D721Med (cell line): ENCODE measurements around the gene FAM229B.

Experiments used
- DNase-seq: peaks from one replicate; pipeline ENCODE4 v3.0.0; 2011; ENCODE audit warnings: low spot score; ENCODE audit not compliant: insufficient read length
- FAIRE-seq: peaks from 2 replicates; lab custom pipeline; 2011; peaks lifted over from hg19 to GRCh38; lab: Jason Lieb, UNC
- CTCF ChIP-seq: IDR thresholded peaks from 2 replicates; pipeline ENCODE4 v1.5.1; 2012; ENCODE audit warnings: mild to moderate bottlenecking, control low read depth; ENCODE audit not compliant: insufficient read depth; ENCODE audit errors: missing control alignments

Gene FAM229B

GRCh38 chr6:112087136-112087911 lies at the start of gene FAM229B, which contains the start of gene TUBE1:
Gene FAM229B, plus strand, starts transcription at chr6:112087591. Its CDS starts 11,693 bp downstream, at chr6:112099284.
Gene TUBE1, minus strand, starts transcription at chr6:112087482. Its CDS starts 48 bp downstream, at chr6:112087434.
- peak; percentile 88 for FAIRE-seq
- TF ChIP-seq CTCF, result no peak
- DNase-seq, result peak; percentile 36

GRCh38 chr6:112037783-112038216 lies 49.6 kb upstream of the FAM229B start:
- no peak for DNase-seq
- FAIRE-seq, result no peak
- TF ChIP-seq CTCF, result no peak

- no peak for FAIRE-seq
- TF ChIP-seq CTCF, result no peak
- DNase-seq, result no peak
These were observed 49.1 kb upstream of the FAM229B start for GRCh38 chr6:112038268-112038667.

GRCh38 chr6:112038756-112039430 lies 48.5 kb upstream of the FAM229B start:
- FAIRE-seq (no peak), DNase-seq (no peak)
- no peak for TF ChIP-seq CTCF

- DNase-seq (no peak), FAIRE-seq (no peak)
- TF ChIP-seq CTCF, result no peak
These were observed 48.0 kb upstream of the FAM229B start for GRCh38 chr6:112039431-112039770.

GRCh38 chr6:112040956-112041355 lies 46.4 kb upstream of the FAM229B start:
- FAIRE-seq (no peak), DNase-seq (no peak)
- no peak for TF ChIP-seq CTCF

- no peak for DNase-seq
- no peak for FAIRE-seq
- TF ChIP-seq CTCF, result no peak
These were observed 45.9 kb upstream of the FAM229B start for GRCh38 chr6:112041535-112041934.
